ENCODE data around the gene RTN4.

DNA sequence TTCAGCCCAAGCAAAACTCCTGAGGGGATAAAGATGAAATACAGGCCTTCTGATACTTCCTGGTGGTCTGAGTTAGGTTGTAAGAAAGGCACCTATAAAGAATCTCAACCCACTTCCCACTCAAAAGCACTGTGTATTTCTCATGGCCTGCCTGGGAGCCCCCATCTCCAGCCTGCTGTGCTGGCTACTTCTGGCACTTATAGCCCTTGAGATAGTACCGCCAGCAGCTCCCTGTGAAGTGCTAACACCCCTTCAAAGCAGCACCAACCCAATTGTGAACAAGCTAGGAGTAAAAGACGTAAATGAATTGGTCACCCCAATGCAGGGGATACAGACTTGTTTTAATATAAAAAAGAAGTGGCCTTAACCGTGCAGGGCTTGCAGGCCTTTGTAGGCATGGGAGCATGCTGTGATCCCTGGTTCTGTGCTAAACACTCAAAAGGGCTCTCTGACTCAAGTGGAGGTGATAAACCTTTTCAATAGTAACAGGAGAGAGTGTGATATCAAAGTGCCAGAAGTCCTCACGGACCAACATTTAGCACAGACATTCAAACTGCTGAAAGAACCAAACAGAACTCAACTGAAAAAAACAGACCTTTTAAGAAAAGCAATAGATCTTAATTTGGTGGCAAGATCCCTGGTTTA, 80.8 kb downstream of the RTN4 start:
- no peak for TF ChIP-seq CTCF (IDR thresholded peaks at IDR 0.05; ENCODE audit: borderline replicate concordance, extremely low read depth, low read length, poor library complexity, severe bottlenecking)
- TF ChIP-seq EZH2 (IDR thresholded peaks at IDR 0.05; ENCODE audit: borderline replicate concordance, low read depth, low read length, severe bottlenecking), result no peak
